Uterine smooth muscle cell (primary cell): Measurements from ENCODE around the gene TRIM64. TPM values are rescaled to one million over a fixed set of nuclear protein-coding genes. Genes with fewer than 3 reads are reported as not detected.

Experiments
- total RNA-seq: library from RNA; depleted of rRNA; stranded (reverse); fragments of >200 nt; gene quantifications from 2 replicates; pipeline ENCODE4 v1.2.3, GENCODE V29; 2014

The TRIM64 gene, protein sequence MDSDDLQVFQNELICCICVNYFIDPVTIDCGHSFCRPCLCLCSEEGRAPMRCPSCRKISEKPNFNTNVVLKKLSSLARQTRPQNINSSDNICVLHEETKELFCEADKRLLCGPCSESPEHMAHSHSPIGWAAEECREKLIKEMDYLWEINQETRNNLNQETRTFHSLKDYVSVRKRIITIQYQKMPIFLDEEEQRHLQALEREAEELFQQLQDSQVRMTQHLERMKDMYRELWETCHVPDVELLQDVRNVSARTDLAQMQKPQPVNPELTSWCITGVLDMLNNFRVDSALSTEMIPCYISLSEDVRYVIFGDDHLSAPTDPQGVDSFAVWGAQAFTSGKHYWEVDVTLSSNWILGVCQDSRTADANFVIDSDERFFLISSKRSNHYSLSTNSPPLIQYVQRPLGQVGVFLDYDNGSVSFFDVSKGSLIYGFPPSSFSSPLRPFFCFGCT
- total RNA-seq, result not detected in 2 replicates

GRCh38 chr11:89965737-89966136 lies at the start of gene TRIM64:
Gene TRIM64, plus strand, starts transcription at chr11:89966037. Its CDS starts 2,467 bp downstream, at chr11:89968504.

DNA sequence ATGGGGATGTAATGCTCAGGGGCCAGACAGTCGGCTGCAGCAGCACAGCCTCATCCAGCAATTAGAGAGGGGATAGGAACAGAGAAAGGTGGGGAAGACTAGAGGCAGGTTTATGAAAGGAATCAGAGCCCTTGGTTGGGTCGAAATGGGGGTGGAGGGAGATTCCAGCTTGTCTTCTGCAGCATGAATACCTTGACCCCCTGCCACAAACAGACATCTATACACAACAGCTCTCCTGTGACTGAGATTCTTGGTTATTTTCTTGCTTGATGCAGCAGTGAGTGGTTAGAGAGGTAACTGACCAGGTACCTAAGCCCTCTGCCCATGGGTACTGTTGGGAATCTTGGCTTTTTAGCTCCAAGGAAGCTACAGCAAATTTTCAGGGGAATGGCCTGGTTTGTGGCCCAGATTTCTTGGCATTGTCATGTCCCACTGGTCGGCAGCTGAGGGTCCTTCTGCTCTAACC lies 43.6 kb upstream of the TRIM64 start, which contains the start of gene TRIM49D1:
TSS of gene TRIM49D1 (minus strand) at position 51 of the 466 bp plus-strand sequence. CDS start 4,535 bp downstream, outside the sequence.

DNA sequence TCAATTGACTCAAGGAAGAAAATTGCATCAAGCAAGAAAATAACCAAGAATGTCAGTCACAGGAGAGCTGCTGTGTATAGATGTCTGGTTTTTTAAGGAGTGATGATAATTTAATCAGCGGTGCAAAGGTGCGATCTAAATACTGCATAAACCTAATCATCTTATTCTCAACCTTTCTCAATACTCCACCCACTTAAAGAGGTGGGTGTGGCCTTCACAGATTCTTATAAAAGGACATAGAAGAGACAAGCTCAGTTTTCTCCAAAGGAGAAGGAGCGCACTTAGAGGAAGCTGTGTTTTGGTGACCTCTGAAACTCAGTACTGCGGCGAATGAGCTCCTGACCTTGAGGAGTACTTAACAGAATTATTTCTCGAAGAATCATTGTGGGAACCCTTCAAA lies 42.1 kb upstream of the TRIM64 start, which contains the start of gene TRIM49D2:
TSS of gene TRIM49D2 (plus strand) at position 301 of the 400 bp plus-strand sequence. CDS start 2,698 bp downstream, outside the sequence.

Other genes starting within 250 kb of the TRIM64 start
- gene TRIM49, start 157.5 kb upstream of the TRIM64 start, total RNA-seq, result not detected in 2 replicates
- not detected in 2 replicates for gene TRIM64B, start 87.5 kb upstream of the TRIM64 start, total RNA-seq
- under 0.01 TPM in 1 of 2 replicates, not detected in the other for gene TRIM49D1, start 43.8 kb upstream of the TRIM64 start, total RNA-seq
- not detected in 2 replicates for gene TRIM49D2, start 42.0 kb upstream of the TRIM64 start, total RNA-seq
- not detected in 2 replicates for gene TRIM49C, start 65.1 kb downstream of the TRIM64 start, total RNA-seq
- not detected in 2 replicates for gene UBTFL1, start 119.9 kb downstream of the TRIM64 start, total RNA-seq
- gene NAALAD2, start 168.6 kb downstream of the TRIM64 start, total RNA-seq, result 1.7 and 5.6 TPM in 2 replicates